ENCODE results near the gene SYNPO.

GRCh38 chr5:150616024-150616470, 24.4 kb upstream of the SYNPO start:
- TF ChIP-seq, protein P1, sequence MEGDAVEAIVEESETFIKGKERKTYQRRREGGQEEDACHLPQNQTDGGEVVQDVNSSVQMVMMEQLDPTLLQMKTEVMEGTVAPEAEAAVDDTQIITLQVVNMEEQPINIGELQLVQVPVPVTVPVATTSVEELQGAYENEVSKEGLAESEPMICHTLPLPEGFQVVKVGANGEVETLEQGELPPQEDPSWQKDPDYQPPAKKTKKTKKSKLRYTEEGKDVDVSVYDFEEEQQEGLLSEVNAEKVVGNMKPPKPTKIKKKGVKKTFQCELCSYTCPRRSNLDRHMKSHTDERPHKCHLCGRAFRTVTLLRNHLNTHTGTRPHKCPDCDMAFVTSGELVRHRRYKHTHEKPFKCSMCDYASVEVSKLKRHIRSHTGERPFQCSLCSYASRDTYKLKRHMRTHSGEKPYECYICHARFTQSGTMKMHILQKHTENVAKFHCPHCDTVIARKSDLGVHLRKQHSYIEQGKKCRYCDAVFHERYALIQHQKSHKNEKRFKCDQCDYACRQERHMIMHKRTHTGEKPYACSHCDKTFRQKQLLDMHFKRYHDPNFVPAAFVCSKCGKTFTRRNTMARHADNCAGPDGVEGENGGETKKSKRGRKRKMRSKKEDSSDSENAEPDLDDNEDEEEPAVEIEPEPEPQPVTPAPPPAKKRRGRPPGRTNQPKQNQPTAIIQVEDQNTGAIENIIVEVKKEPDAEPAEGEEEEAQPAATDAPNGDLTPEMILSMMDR (IDR thresholded peaks at IDR 0.05; ENCODE audit: insufficient read depth, low read length, poor library complexity, severe bottlenecking) = no peak
- TF ChIP-seq EZH2phosphoT487 (conservative IDR thresholded peaks at IDR 0.05; ENCODE audit: low read length) = no peak
